K562 (cell line): ENCODE results near the gene NBPF3. TPM values are rescaled to one million over a fixed set of nuclear protein-coding genes. Genes with fewer than 3 reads are reported as not detected.
A peak's percentile ranks its signal among the peaks of the same experiment; 100 is the strongest.

ENCODE experiments used
- ATAC-seq: fragments of 200-7000 bp; cut with Tn5 transposase; 3 replicates; pipeline ENCODE4 v1.9.1; 2020; ENCODE audit warnings: moderate library complexity
- BruUV-seq: library from RNA; stranded (reverse); fragments of 400-500 nt; replicated peaks from 2 replicates; lab custom pipeline; 2021; lab: Mats Ljungman, UMichigan
- CTCF ChIA-PET: fragments of 300-600 bp; formaldehyde crosslinking; extraction: SDS; loops from one replicate; lab custom pipeline; 2021; ENCODE audit warnings: low intra/inter-chr PET ratio; lab: Yijun Ruan, JAX
- POLR2A ChIA-PET: fragments of 300-600, 350-650 bp; sonication (Branson Sonifier 250); formaldehyde crosslinking; extraction: SDS; loops from one replicate; lab custom pipeline; 2021; ENCODE audit warnings: antibody characterized with exemption, inconsistent platforms; lab: Yijun Ruan, JAX
- DNase-seq, 4 experiments: peaks; one replicate each; pipeline versions ENCODE4 v3.0.0 to v3.0.0-alpha.2; 2011 to 2018; ENCODE audit warnings: low spot score in 3 of 4, mixed read lengths in 3 of 4; ENCODE audit errors: extremely low read depth in 1 of 4
- FAIRE-seq: peaks from 2 replicates; lab custom pipeline; 2011; peaks lifted over from hg19 to GRCh38; lab: Jason Lieb, UNC
- H2AFZ ChIP-seq: 2 replicates; pipeline ENCODE4 v1.6.0; 2011; ENCODE audit warnings: low read depth, low read length, control low read depth, inconsistent platforms
- H3K27ac ChIP-seq: fragments of 200-600 bp; 3 replicates; pipeline ENCODE4 v1.8.0; 2011; ENCODE audit warnings: low read depth, mild to moderate bottlenecking, control low read depth, inconsistent platforms, low read length, moderate library complexity, mixed read lengths; ENCODE audit errors: extremely low read depth
- H3K27me3 ChIP-seq, 2 experiments: fragments of 300-600 bp in 1 of 2; 2 replicates in 1 of 2; 3 replicates in 1 of 2; pipeline versions ENCODE4 v1.6.0 to v1.8.0; 2011; ENCODE audit warnings: inconsistent platforms in 2 of 2, low read length in 2 of 2, mild to moderate bottlenecking in 1 of 2, mixed read lengths in 1 of 2, moderate library complexity in 1 of 2; ENCODE audit not compliant: control insufficient read depth in 2 of 2, insufficient read depth in 2 of 2
- H3K36me3 ChIP-seq: fragments of 300-600 bp; 3 replicates; pipeline ENCODE4 v1.8.0; 2011; ENCODE audit warnings: mild to moderate bottlenecking, low read length, inconsistent platforms; ENCODE audit not compliant: control insufficient read depth, insufficient read depth
- H3K4me1 ChIP-seq, 2 experiments: fragments of 200-600 bp in 1 of 2; replicated peaks in 1 of 2; 2 replicates in 1 of 2; 3 replicates in 1 of 2; pipeline versions ENCODE4 v1.5.1 to v1.8.0; 2011; ENCODE audit warnings: inconsistent platforms in 2 of 2, low read length in 2 of 2, mild to moderate bottlenecking in 1 of 2, mixed read lengths in 1 of 2, moderate library complexity in 1 of 2; ENCODE audit not compliant: control insufficient read depth in 2 of 2, insufficient read depth in 2 of 2
- H3K4me2 ChIP-seq: 2 replicates; pipeline ENCODE4 v1.6.1; 2011; ENCODE audit warnings: low read length, control low read depth, inconsistent platforms, mixed read lengths; ENCODE audit not compliant: insufficient read depth
- H3K4me3 ChIP-seq: fragments of 200-600 bp; sonication (generic), shearing (Covaris generic); 2 replicates; pipeline ENCODE4 v1.5.1; 2016; ENCODE audit warnings: control low read depth, inconsistent platforms
- H3K79me2 ChIP-seq: fragments of 200-600 bp; 3 replicates; pipeline ENCODE4 v1.8.0; 2011; ENCODE audit warnings: low read length, inconsistent platforms; ENCODE audit not compliant: control insufficient read depth, insufficient read depth
- H3K9ac ChIP-seq, 2 experiments: 2 replicates each; pipeline versions ENCODE4 v1.6.0 to v1.6.1; 2011; ENCODE audit warnings: low read depth in 2 of 2, low read length in 2 of 2, control low read depth in 1 of 2, inconsistent platforms in 1 of 2, mild to moderate bottlenecking in 1 of 2, mixed read lengths in 1 of 2; ENCODE audit not compliant: insufficient read depth in 1 of 2
- H3K9me1 ChIP-seq: one replicate; pipeline ENCODE4 v1.6.0; 2011; ENCODE audit warnings: inconsistent platforms, mild to moderate bottlenecking, low read length, moderate library complexity; ENCODE audit not compliant: control insufficient read depth, insufficient read depth
- H3K9me3 ChIP-seq: replicated peaks from 2 replicates; pipeline ENCODE4 v1.5.1; 2011; ENCODE audit warnings: low read depth, low read length, inconsistent platforms; ENCODE audit not compliant: control insufficient read depth, insufficient read depth
- H4K20me1 ChIP-seq: replicated peaks from 2 replicates; pipeline ENCODE4 v1.6.1; 2011; ENCODE audit warnings: low read length, inconsistent platforms, mixed read lengths; ENCODE audit not compliant: control insufficient read depth, insufficient read depth
- MTA2 ChIP-seq: fragments of 450-650 bp; IDR thresholded peaks from 2 replicates; pipeline ENCODE4 v1.6.1; 2016; ENCODE audit warnings: low read depth
- MYBL2 ChIP-seq, 2 experiments: fragments of 450-650 bp in 1 of 2; sonication (generic) in 1 of 2; formaldehyde crosslinking in 1 of 2; IDR thresholded peaks; 2 replicates each; pipeline versions ENCODE4 v1.6.1 to v1.8.1; 2017 to 2022; ENCODE audit warnings: borderline replicate concordance in 1 of 2, inconsistent platforms in 1 of 2, low read depth in 1 of 2, mild to moderate bottlenecking in 1 of 2, missing genetic modification reagents in 1 of 2, moderate library complexity in 1 of 2
- PCBP2 ChIP-seq: fragments of 200-400 bp; formaldehyde crosslinking; IDR thresholded peaks from 2 replicates; pipeline ENCODE4 v1.6.1; 2018; ENCODE audit warnings: low read length, low read depth, mild to moderate bottlenecking, moderate library complexity; ENCODE audit not compliant: poor library complexity, severe bottlenecking
- SAFB ChIP-seq: fragments of 200-400 bp; formaldehyde crosslinking; IDR thresholded peaks from 2 replicates; pipeline ENCODE4 v1.6.1; 2017; ENCODE audit warnings: low read depth, low read length, borderline replicate concordance
- SOX6 ChIP-seq: fragments of 450-650 bp; IDR thresholded peaks from 2 replicates; pipeline ENCODE4 v1.6.1; 2014; ENCODE audit warnings: mild to moderate bottlenecking
- TAF9B ChIP-seq: fragments of 450-650 bp; IDR thresholded peaks from 2 replicates; pipeline ENCODE4 v1.6.1; 2018; ENCODE audit warnings: mild to moderate bottlenecking; ENCODE audit not compliant: partially characterized antibody
- TEAD4 ChIP-seq, 2 experiments: sonication (generic) in 1 of 2; formaldehyde crosslinking in 1 of 2; IDR thresholded peaks; 2 replicates each; pipeline versions ENCODE4 v1.6.1 to v1.8.0; 2012 to 2022; ENCODE audit warnings: borderline replicate concordance in 1 of 2, inconsistent platforms in 1 of 2, low read length in 1 of 2, mild to moderate bottlenecking in 1 of 2, missing genetic modification reagents in 1 of 2
- ZBTB49 ChIP-seq: sonication (generic); formaldehyde crosslinking; IDR thresholded peaks from 2 replicates; pipeline ENCODE4 v1.8.0; 2022; ENCODE audit warnings: missing genetic modification reagents, mild to moderate bottlenecking, borderline replicate concordance
- ZNF778 ChIP-seq: fragments of 450-650 bp; formaldehyde crosslinking; IDR thresholded peaks from 2 replicates; pipeline ENCODE4 v1.4.0; 2020; ENCODE audit warnings: mild to moderate bottlenecking, moderate library complexity
- WGBS: fragments of 100-300 bp; shearing (Covaris generic); methylation state at CpG from one replicate; pipeline ENCODE4 v1.1.6; 2016; ENCODE audit warnings: low coverage, mixed read lengths; ENCODE audit not compliant: insufficient coverage; ENCODE audit errors: missing lambda C conversion rate; 5-methylcytosine and 5-hydroxymethylcytosine counted together
- in situ Hi-C: fragments of 300-500 bp; cut with MboI; formaldehyde crosslinking; loops from 4 replicates; pipeline ENCODE4 v1.15.0; 2018; ENCODE audit warnings: inconsistent platforms, mixed read lengths
- intact Hi-C: fragments of 100-400 bp; cut with micrococcal nuclease; formaldehyde crosslinking; loops from 2 replicates; pipeline ENCODE4 v1.14.2; 2022
- polyA plus RNA-seq, 8 experiments: library from polyadenylated mRNA; depleted of rRNA in 4 of 8; stranded (reverse) in 5 of 8; unstranded in 3 of 8; fragments of >200 nt; fragmentation: Nextera tagmentation in 2 of 8; fragmentation: Illumina TruSeq in 1 of 8; extraction: Ambion mirVana in 2 of 8; extraction: Trizol in 1 of 8; gene quantifications; 2 replicates each; pipeline versions ENCODE4 v1.2.1 to v1.2.3, GENCODE V29; 2011 to 2014; ENCODE audit warnings: inconsistent platforms in 1 of 8, missing spikeins in 1 of 8
- total RNA-seq, 7 experiments: library from RNA; depleted of rRNA in 6 of 7; stranded (reverse); fragments of >200 nt in 6 of 7; fragmentation: Illumina TruSeq in 2 of 7; extraction: Trizol in 2 of 7; gene quantifications; 2 replicates each; pipeline versions ENCODE4 v1.2.1 to v1.2.3, GENCODE V29; 2011 to 2021; ENCODE audit warnings: low replicate concordance in 1 of 7

The NBPF3 gene
- total and polyA plus RNA-seq, 9 of the 15 experiments (the other 6 are each of a cell fraction or from before 2014, with no cell fraction given), result 1.5 to 7.3 (median 5.4) TPM

GRCh38 chr1:21531241-21531640, 91.3 kb downstream of the NBPF3 start (continued):
- TF ChIP-seq ZBTB49 (no peak), SAFB (no peak), TEAD4 (IDR thresholded peaks at IDR 0.05; ENCODE audit: low read length) (peak; percentile 82), TEAD4 (CRISPR knock-in tag; IDR thresholded peaks at IDR 0.05; ENCODE audit: borderline replicate concordance) (no peak), SOX6 (0 out of 2 replicates have a peak, but pooled peaks have one; percentile 17), PCBP2 (no peak), ZNF778 (no peak), MTA2 (peak; percentile 54; the same call in 1 of the 2 replicates)

GRCh38 chr1:21532496-21532895, 92.6 kb downstream of the NBPF3 start:
- CTCF ChIA-PET, result no interaction called here

More at GRCh38 chr1:21532496-21532895, 92.6 kb downstream of the NBPF3 start:
- intact Hi-C loops (no loop called here), in situ Hi-C loops (no loop called here)
- H3K4me2 ChIP-seq, result no peak overlapping the region
- no peak for TF ChIP-seq TAF9B
- TF ChIP-seq MYBL2 (IDR thresholded peaks at IDR 0.05; ENCODE audit: low read depth), result no peak
- TF ChIP-seq MYBL2 (CRISPR knock-in tag; IDR thresholded peaks at IDR 0.05; ENCODE audit: borderline replicate concordance), result 0 out of 2 replicates have a peak, but pooled peaks have one; percentile 34
- no peak for DNase-seq
- H3K4me1 ChIP-seq, result peaks cover 0 to 5% of the 10 kb centered on the region in 2 experiments; a peak in 3 of 5 replicates
- BruUV-seq, result no TSS peak
- H4K20me1 ChIP-seq, result 0 out of 2 replicates have a peak, but pooled peaks cover 5% of the 10 kb centered on the region
- no peak overlapping the region for H3K4me3 ChIP-seq
- FAIRE-seq, result no peak
- H3K9me3 ChIP-seq, result no peaks in the 10 kb centered on the region
- peaks cover 35 to 41% of the 10 kb centered on the region in 2 experiments for H3K27me3 ChIP-seq
- H3K9me1 ChIP-seq, result no peaks in the 10 kb centered on the region
- no peak overlapping the region for H3K9ac ChIP-seq
- ATAC-seq, result no peak
- 6% methylated on average over 3 of the region's 3 CpGs for WGBS
- H3K79me2 ChIP-seq, result no peaks in the 10 kb centered on the region
- H2AFZ ChIP-seq, result no peak overlapping the region
- no peaks in the 10 kb centered on the region for H3K36me3 ChIP-seq
- no peak overlapping the region for H3K27ac ChIP-seq
- POLR2A ChIA-PET, result interaction anchor here (0.6 to 1.6 kb wide), 8 partner anchors 8 to 181 kb away, joined by 3 to 4 read pairs (median 3); no protein-coding TSS in a partner anchor
